Right lung (tissue), 5 donors: ENCODE results near the gene DAG1. TPM values are rescaled to one million over a fixed set of nuclear protein-coding genes. Genes with fewer than 3 reads are reported as not detected.
A peak's percentile ranks its signal among the peaks of the same experiment; 100 is the strongest.
"Not testable (repeated sequence)": the region's sequence is repeated elsewhere in the genome, so short reads cannot be mapped to it uniquely, and the experiment has no call there.

Experiments
- DNase-seq, 2 donors: peaks; one replicate each; pipeline ENCODE4 v3.0.0-alpha.2; 2013
- polyA plus RNA-seq, 5 donors: library from polyadenylated mRNA; unstranded; fragments of 120-200 nt; gene quantifications; one replicate each; pipeline versions ENCODE4 v1.2.1 to v1.2.3, GENCODE V29; 2013; ENCODE audit warnings: inconsistent platforms in 1 of 5, low replicate concordance in 1 of 5; ENCODE audit not compliant: insufficient read length in 5 of 5, insufficient read depth in 1 of 5

Gene DAG1
- polyA plus RNA-seq, 5 donors: 43.0 to 62.1 (median 50.1) TPM

GRCh38 chr3:49466085-49466484 lies 4.0 kb upstream of the DAG1 start:
- no peak for DNase-seq

GRCh38 chr3:49469037-49469935 lies 781 bp upstream of the DAG1 start:
- peak; percentile 45 to 48 for DNase-seq

- no peak for DNase-seq
Observed at GRCh38 chr3:49470714-49471420, 800 bp downstream of the DAG1 start.

- DNase-seq: no peak
Observed at GRCh38 chr3:49471856-49472495, 1.9 kb downstream of the DAG1 start.

GRCh38 chr3:49476563-49476962 lies 6.5 kb downstream of the DAG1 start:
- DNase-seq: no peak

- no peak for DNase-seq
Observed at GRCh38 chr3:49482766-49483165, 12.7 kb downstream of the DAG1 start.

GRCh38 chr3:49484471-49484870 lies 14.4 kb downstream of the DAG1 start:
- DNase-seq: no peak

- no peak for DNase-seq
Observed at GRCh38 chr3:49489247-49489646, 19.2 kb downstream of the DAG1 start.

- DNase-seq: no peak
Observed at GRCh38 chr3:49492969-49493368, 22.9 kb downstream of the DAG1 start.

- no peak for DNase-seq
Observed at GRCh38 chr3:49493901-49494300, 23.8 kb downstream of the DAG1 start.

- DNase-seq: no peak
Observed at GRCh38 chr3:49495023-49495422, 25.0 kb downstream of the DAG1 start.

- not testable (repeated sequence) for DNase-seq
Observed at GRCh38 chr3:49496845-49497244, 26.8 kb downstream of the DAG1 start.

- no peak for DNase-seq
Observed at GRCh38 chr3:49497606-49498005, 27.5 kb downstream of the DAG1 start.

- DNase-seq: no peak
Observed at GRCh38 chr3:49498239-49498638, 28.2 kb downstream of the DAG1 start.

- DNase-seq: no peak
Observed at GRCh38 chr3:49498648-49499047, 28.6 kb downstream of the DAG1 start.

- no peak for DNase-seq
Observed at GRCh38 chr3:49500205-49500731, 30.2 kb downstream of the DAG1 start.

- no peak for DNase-seq
Observed at GRCh38 chr3:49500732-49501609, 30.9 kb downstream of the DAG1 start.

- DNase-seq: no peak
Observed at GRCh38 chr3:49501842-49502241, 31.8 kb downstream of the DAG1 start.

GRCh38 chr3:49506906-49507305 lies 36.8 kb downstream of the DAG1 start:
- DNase-seq: no peak

- DNase-seq: no peak
Observed at GRCh38 chr3:49509028-49509561, 39.0 kb downstream of the DAG1 start.

GRCh38 chr3:49511639-49512038 lies 41.6 kb downstream of the DAG1 start:
- DNase-seq: no peak
